ENCODE data around the gene CFAP206. TPM values are rescaled to one million over a fixed set of nuclear protein-coding genes. Genes with fewer than 3 reads are reported as not detected.

Gene CFAP206
- total and polyA plus RNA-seq, 10 of the 15 experiments (the other 5 are each of a cell fraction or from before 2014, with no cell fraction given), result 0.04 to 0.24 (median 0.09) TPM; not detected in 6

DNA sequence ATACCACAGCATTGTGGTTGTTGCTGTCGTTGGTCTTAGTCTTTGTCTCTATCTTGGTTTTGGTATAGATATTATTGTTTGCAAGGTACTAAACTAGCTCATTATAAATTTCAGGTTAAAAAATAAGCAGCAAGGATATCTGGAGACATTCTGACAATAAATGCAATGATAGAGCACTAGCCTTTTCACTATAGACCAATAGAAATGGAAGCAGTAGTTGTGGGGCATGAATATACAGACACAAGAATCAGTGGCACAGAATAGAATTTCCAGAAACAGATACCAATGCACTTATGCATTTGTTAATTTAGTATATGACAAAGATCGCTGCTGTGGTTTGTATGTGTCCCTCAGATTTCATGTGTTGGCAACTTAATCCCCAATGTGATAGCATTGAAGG lies 31.1 kb upstream of the CFAP206 start (continued):
- TF ChIP-seq RUNX3 (IDR thresholded peaks at IDR 0.05; ENCODE audit: low read length) (no peak), SMAD5 (IDR thresholded peaks at IDR 0.05; ENCODE audit: low read depth) (no peak), WRNIP1 (IDR thresholded peaks at IDR 0.05; ENCODE audit: borderline replicate concordance, low read depth, low read length) (no peak), EED (IDR thresholded peaks at IDR 0.05; ENCODE audit: low read depth) (no peak), ZNF217 (IDR thresholded peaks at IDR 0.05) (no peak), EP300 (IDR thresholded peaks at IDR 0.05; ENCODE audit: borderline replicate concordance in 1 of 2, control insufficient read depth in 1 of 2, low read depth in 2 of 2, low read length in 2 of 2) (no peak), SUPT20H (IDR thresholded peaks at IDR 0.05; ENCODE audit: borderline replicate concordance, control insufficient read depth, low read depth, low read length) (no peak), BACH1 (IDR thresholded peaks at IDR 0.05; ENCODE audit: borderline replicate concordance) (no peak)

DNA sequence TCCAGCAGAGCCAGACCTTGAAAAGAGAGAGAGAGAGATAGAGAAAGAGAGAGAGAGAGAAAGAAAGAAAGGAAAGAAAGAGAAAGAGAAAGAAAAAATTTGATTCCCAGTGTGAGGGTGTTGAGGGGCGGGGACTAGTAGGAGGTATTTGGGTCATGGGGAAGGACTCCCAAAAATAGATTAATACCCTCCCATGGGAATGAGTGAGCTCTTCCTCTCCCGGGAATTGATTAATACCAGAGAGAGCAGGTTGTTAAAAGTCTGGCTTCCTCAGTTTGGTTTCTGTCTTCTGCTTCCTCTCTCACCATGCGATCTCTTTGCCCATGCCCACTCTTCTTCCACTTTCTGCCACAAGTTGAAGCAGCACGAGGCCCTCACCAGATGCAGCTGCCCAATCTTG lies 28.8 kb upstream of the CFAP206 start:
- ChIA-PET POLR2A (no interaction called here), CTCF (interaction anchor here (0.5 kb wide), 1 partner anchor 276 kb away, joined by 3 read pairs; no protein-coding TSS in a partner anchor), RAD21 (ENCODE audit: unreplicated experiment) (interaction anchor here (1.1 kb wide), 1 partner anchor 14 kb away, joined by 3 read pairs; no protein-coding TSS in a partner anchor), SMC1A (ENCODE audit: uncharacterized antibody, unreplicated experiment) (interaction anchor here (0.7 kb wide), 1 partner anchor 1169 kb away, joined by 3 read pairs; no protein-coding TSS in a partner anchor)
- WGBS (ENCODE audit: insufficient coverage, insufficient replicate concordance, low lambda C conversion rate, missing lambda C conversion rate), result 33% methylated on average over 4 of the region's 4 CpGs
- TF ChIP-seq CTCF (IDR thresholded peaks at IDR 0.05 in 2 of 3, conservative IDR thresholded peaks at IDR 0.05 in 1 of 3; ENCODE audit: control insufficient read depth in 2 of 3, extremely low read depth in 1 of 3, insufficient read depth in 1 of 3, low read depth in 3 of 3, low read length in 3 of 3) (no peak), MEF2B (IDR thresholded peaks at IDR 0.05; ENCODE audit: partially characterized antibody, poor library complexity, severe bottlenecking) (peak; percentile 48)
- Histone ChIP-seq H3K79me2 (ENCODE audit: control insufficient read depth, insufficient read depth, low read length) (no peaks in the 10 kb centered on the region), H3K36me3 (ENCODE audit: control insufficient read depth in 2 of 2, insufficient read depth in 2 of 2, low read length in 1 of 2) (no peaks in the 10 kb centered on the region), H3K4me2 (ENCODE audit: control insufficient read depth, insufficient read depth) (0 out of 2 replicates have a peak overlapping the region, but pooled peaks have one; percentile 25), H3K27ac (ENCODE audit: control insufficient read depth, insufficient read depth) (no peak overlapping the region), H2AFZ (ENCODE audit: control insufficient read depth, low read depth, low read length) (peak overlapping the region; percentile 67), H3K9ac (ENCODE audit: control insufficient read depth, insufficient read depth, low read length) (no peak overlapping the region), H3K4me1 (ENCODE audit: control insufficient read depth, insufficient read depth, low read length) (no peaks in the 10 kb centered on the region), H4K20me1 (ENCODE audit: control insufficient read depth, insufficient read depth) (no peaks in the 10 kb centered on the region), H3K9me3 (replicated peaks; ENCODE audit: control insufficient read depth, insufficient read depth, low read length) (no peaks in the 10 kb centered on the region), H3K27me3 (replicated peaks in 1 of 2; ENCODE audit: control insufficient read depth in 2 of 2, insufficient read depth in 2 of 2, low read length in 1 of 2) (no peaks in the 10 kb centered on the region), H3K4me3 (no peak overlapping the region)
- FAIRE-seq (no peak), ATAC-seq (no peak; the same call in 2 of the 3 replicates), DNase-seq (ENCODE audit: low read depth, low spot score) (no peak)
- intact Hi-C loops (cut with micrococcal nuclease; ENCODE audit: unreplicated experiment), result no loop called here
- in situ Hi-C loops (cut with MboI), result no loop called here
- BruUV-seq (replicated peaks), result no TSS peak
